OCI-LY7 (cell line): ENCODE measurements around the gene COL17A1. TPM values are rescaled to one million over a fixed set of nuclear protein-coding genes. Genes with fewer than 3 reads are reported as not detected.
A peak's percentile ranks its signal among the peaks of the same experiment; 100 is the strongest.

Experiments used
- BruUV-seq: library from RNA; stranded (reverse); fragments of 400-500 nt; replicated peaks from 2 replicates; lab custom pipeline; 2021; lab: Mats Ljungman, UMichigan
- CTCF ChIA-PET: fragments of 300-600 bp; sonication (Branson Sonifier 250); formaldehyde crosslinking; loops from one replicate; lab custom pipeline; 2022; ENCODE audit warnings: antibody characterized with exemption; ENCODE audit not compliant: unreplicated experiment; lab: Charles Lee
- POLR2A ChIA-PET: fragments of 300-600 bp; sonication (Branson Sonifier 250); formaldehyde crosslinking; loops from one replicate; lab custom pipeline; 2022; ENCODE audit warnings: antibody characterized with exemption; lab: Charles Lee
- DNase-seq: peaks from one replicate; pipeline ENCODE4 v3.0.0-alpha.2; 2015; ENCODE audit warnings: low spot score
- H2AFZ ChIP-seq: fragments of 200-600 bp; sonication (generic), shearing (Covaris generic); 2 replicates; pipeline ENCODE4 v1.6.1; 2014; ENCODE audit warnings: mild to moderate bottlenecking, antibody characterized with exemption, low read length, moderate library complexity
- H3K27ac ChIP-seq: fragments of 200-600 bp; sonication (generic); 2 replicates; pipeline ENCODE4 v1.5.1; 2014; ENCODE audit warnings: mixed run types, low read depth, mild to moderate bottlenecking, moderate library complexity, low read length, inconsistent platforms; ENCODE audit not compliant: poor library complexity, severe bottlenecking
- H3K36me3 ChIP-seq: fragments of 200-600 bp; sonication (generic); 2 replicates; pipeline ENCODE4 v1.6.1; 2014; ENCODE audit warnings: mild to moderate bottlenecking, antibody characterized with exemption, low read length, moderate library complexity, mixed read lengths; ENCODE audit not compliant: insufficient read depth
- H3K4me1 ChIP-seq: fragments of 200-600 bp; sonication (generic); 2 replicates; pipeline ENCODE4 v1.5.1; 2014; ENCODE audit warnings: mild to moderate bottlenecking, low read length; ENCODE audit not compliant: insufficient read depth, poor library complexity, severe bottlenecking
- H3K4me2 ChIP-seq: fragments of 200-600 bp; sonication (generic); 2 replicates; pipeline ENCODE4 v1.6.1; 2014; ENCODE audit warnings: mild to moderate bottlenecking, low read length
- H3K4me3 ChIP-seq: fragments of 200-600 bp; sonication (generic); 2 replicates; pipeline ENCODE4 v1.5.1; 2014; ENCODE audit warnings: mild to moderate bottlenecking, low read depth, low read length; ENCODE audit not compliant: poor library complexity, severe bottlenecking
- H3K79me2 ChIP-seq: fragments of 200-600 bp; sonication (generic); 2 replicates; pipeline ENCODE4 v1.6.1; 2016; ENCODE audit warnings: low read depth, mild to moderate bottlenecking, low read length, moderate library complexity, mixed read lengths; ENCODE audit not compliant: insufficient read depth
- H3K9me2 ChIP-seq: fragments of 200-600 bp; sonication (generic); 2 replicates; pipeline ENCODE4 v1.6.1; 2016; ENCODE audit warnings: mild to moderate bottlenecking, low read length, mixed read lengths; ENCODE audit not compliant: insufficient read depth
- H3K9me3 ChIP-seq: fragments of 200-600 bp; sonication (generic); 2 replicates; pipeline ENCODE4 v1.6.1; 2014; ENCODE audit warnings: mild to moderate bottlenecking, mixed run types, low read length, mixed read lengths
- H4K20me1 ChIP-seq: fragments of 200-600 bp; sonication (generic); 2 replicates; pipeline ENCODE4 v1.6.1; 2014; ENCODE audit warnings: mild to moderate bottlenecking, antibody characterized with exemption, low read length, moderate library complexity, mixed read lengths; ENCODE audit not compliant: insufficient read depth
- CTCF ChIP-seq: fragments of 200-600 bp; sonication (generic); conservative IDR thresholded peaks from 2 replicates; pipeline ENCODE4 v1.5.1; 2014; ENCODE audit warnings: mild to moderate bottlenecking, antibody characterized with exemption, low read length, moderate library complexity, mixed read lengths
- EZH2phosphoT487 ChIP-seq: fragments of 200-600 bp; sonication (generic); IDR thresholded peaks from 2 replicates; pipeline ENCODE4 v1.6.1; 2018; ENCODE audit warnings: low read depth, borderline replicate concordance, mild to moderate bottlenecking, mixed run types, antibody characterized with exemption, low read length, moderate library complexity, mixed read lengths
- intact Hi-C: fragments of 100-400 bp; cut with micrococcal nuclease; formaldehyde crosslinking; loops from one replicate; pipeline ENCODE4 v1.10.0; 2022; ENCODE audit not compliant: unreplicated experiment
- total RNA-seq, 2 experiments: library from RNA; depleted of rRNA in 1 of 2; stranded (reverse); fragments of >200 nt in 1 of 2; shearing (Covaris generic) in 1 of 2; gene quantifications; 2 replicates each; pipeline ENCODE4 v1.2.3, GENCODE V29; 2014 to 2022

Gene COL17A1
- total RNA-seq, 2 experiments from 2014 or later: 0.17 TPM; not detected in 1

- Histone ChIP-seq H2AFZ (peak overlapping the region; percentile 91), H3K4me2 (peak overlapping the region; percentile 89), H3K79me2 (peaks cover 10% of the 10 kb centered on the region; the same call in 1 of the 2 replicates), H3K4me3 (peak overlapping the region; percentile 71), H3K36me3 (peaks cover 1% of the 10 kb centered on the region; the same call in 1 of the 2 replicates), H3K4me1 (peaks cover 31% of the 10 kb centered on the region), H4K20me1 (no peaks in the 10 kb centered on the region), H3K9me3 (no peaks in the 10 kb centered on the region), H3K27ac (no peak overlapping the region), H3K9me2 (no peaks in the 10 kb centered on the region)
- BruUV-seq: no TSS peak
- TF ChIP-seq CTCF (no peak), EZH2phosphoT487 (no peak)
- CTCF ChIA-PET: no interaction called here
- no peak for DNase-seq
- intact Hi-C loops: loop anchor here (5.0 kb wide), 4 partner anchors 147 to 408 kb away; partner anchors contain the start of genes CFAP58, GSTO2 and ITPRIP
- POLR2A ChIA-PET: interaction anchor here (1.5 to 2.6 kb wide), 3 partner anchors 11 to 154 kb away, joined by 3 to 8 read pairs (median 6); no protein-coding TSS in a partner anchor
Measured at GRCh38 chr10:104119996-104120395, 34.3 kb upstream of the COL17A1 start.

GRCh38 chr10:104117839-104118323 is 32.2 kb upstream of the COL17A1 start:
- Histone ChIP-seq H3K4me2 (no peak overlapping the region), H3K9me2 (no peaks in the 10 kb centered on the region), H3K27ac (no peak overlapping the region), H3K4me3 (no peak overlapping the region), H3K9me3 (no peaks in the 10 kb centered on the region), H2AFZ (no peak overlapping the region), H3K79me2 (peaks cover 6% of the 10 kb centered on the region; the same call in 1 of the 2 replicates), H3K4me1 (peaks cover 25% of the 10 kb centered on the region), H4K20me1 (no peaks in the 10 kb centered on the region), H3K36me3 (no peaks in the 10 kb centered on the region)
- no peak for DNase-seq
- intact Hi-C loops: no loop called here
- TF ChIP-seq CTCF: no peak
- TF ChIP-seq EZH2phosphoT487: no peak
- no TSS peak for BruUV-seq
- ChIA-PET POLR2A (no interaction called here), CTCF (no interaction called here)

- Histone ChIP-seq H3K4me2 (no peak overlapping the region), H3K9me3 (no peaks in the 10 kb centered on the region), H4K20me1 (no peaks in the 10 kb centered on the region), H2AFZ (0 out of 2 replicates have a peak overlapping the region, but pooled peaks have one; percentile 23), H3K27ac (no peak overlapping the region), H3K36me3 (no peaks in the 10 kb centered on the region), H3K4me3 (no peak overlapping the region), H3K4me1 (peaks cover 6% of the 10 kb centered on the region), H3K79me2 (no peaks in the 10 kb centered on the region), H3K9me2 (no peaks in the 10 kb centered on the region)
- ChIA-PET CTCF (no interaction called here), POLR2A (interaction anchor here (0.7 kb wide), 1 partner anchor 76 kb away, joined by 3 read pairs; no protein-coding TSS in a partner anchor)
- BruUV-seq: no TSS peak
- intact Hi-C loops: loop anchor here (1.0 kb wide), 1 partner anchor 11 kb away; no protein-coding TSS in a partner anchor
- TF ChIP-seq EZH2phosphoT487 (no peak), CTCF (no peak)
- DNase-seq: no peak
Measured at GRCh38 chr10:104113376-104113956, 27.8 kb upstream of the COL17A1 start.
